Measurements from ENCODE around the gene IFI27L2. TPM values are rescaled to one million over a fixed set of nuclear protein-coding genes. Genes with fewer than 3 reads are reported as not detected.

IFI27L2 gene
- total and polyA plus RNA-seq, 2 experiments from 2014 or later, result 23.4 to 38.5 TPM

DNA sequence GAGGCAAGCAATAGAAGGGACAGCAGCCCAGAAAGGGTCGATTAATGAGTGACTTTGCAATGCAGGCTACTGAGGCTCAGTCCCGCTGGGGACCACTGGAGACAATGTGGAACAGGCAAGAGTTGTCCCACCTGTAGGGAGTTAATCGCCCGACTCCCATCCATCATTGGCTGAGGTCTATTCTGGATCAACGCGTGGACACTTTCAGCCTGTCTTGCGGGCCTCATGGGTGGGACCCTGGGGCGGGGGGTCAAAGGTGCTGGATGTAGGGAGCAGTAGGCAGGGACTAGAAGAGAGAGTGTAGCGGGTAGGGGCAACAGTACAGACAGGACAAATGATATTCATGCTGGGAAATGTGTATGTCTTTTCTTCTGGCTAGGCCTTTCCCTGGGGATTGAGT is 6.1 kb downstream of the IFI27L2 start (continued):
- TF ChIP-seq, protein P1, sequence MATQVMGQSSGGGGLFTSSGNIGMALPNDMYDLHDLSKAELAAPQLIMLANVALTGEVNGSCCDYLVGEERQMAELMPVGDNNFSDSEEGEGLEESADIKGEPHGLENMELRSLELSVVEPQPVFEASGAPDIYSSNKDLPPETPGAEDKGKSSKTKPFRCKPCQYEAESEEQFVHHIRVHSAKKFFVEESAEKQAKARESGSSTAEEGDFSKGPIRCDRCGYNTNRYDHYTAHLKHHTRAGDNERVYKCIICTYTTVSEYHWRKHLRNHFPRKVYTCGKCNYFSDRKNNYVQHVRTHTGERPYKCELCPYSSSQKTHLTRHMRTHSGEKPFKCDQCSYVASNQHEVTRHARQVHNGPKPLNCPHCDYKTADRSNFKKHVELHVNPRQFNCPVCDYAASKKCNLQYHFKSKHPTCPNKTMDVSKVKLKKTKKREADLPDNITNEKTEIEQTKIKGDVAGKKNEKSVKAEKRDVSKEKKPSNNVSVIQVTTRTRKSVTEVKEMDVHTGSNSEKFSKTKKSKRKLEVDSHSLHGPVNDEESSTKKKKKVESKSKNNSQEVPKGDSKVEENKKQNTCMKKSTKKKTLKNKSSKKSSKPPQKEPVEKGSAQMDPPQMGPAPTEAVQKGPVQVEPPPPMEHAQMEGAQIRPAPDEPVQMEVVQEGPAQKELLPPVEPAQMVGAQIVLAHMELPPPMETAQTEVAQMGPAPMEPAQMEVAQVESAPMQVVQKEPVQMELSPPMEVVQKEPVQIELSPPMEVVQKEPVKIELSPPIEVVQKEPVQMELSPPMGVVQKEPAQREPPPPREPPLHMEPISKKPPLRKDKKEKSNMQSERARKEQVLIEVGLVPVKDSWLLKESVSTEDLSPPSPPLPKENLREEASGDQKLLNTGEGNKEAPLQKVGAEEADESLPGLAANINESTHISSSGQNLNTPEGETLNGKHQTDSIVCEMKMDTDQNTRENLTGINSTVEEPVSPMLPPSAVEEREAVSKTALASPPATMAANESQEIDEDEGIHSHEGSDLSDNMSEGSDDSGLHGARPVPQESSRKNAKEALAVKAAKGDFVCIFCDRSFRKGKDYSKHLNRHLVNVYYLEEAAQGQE (IDR thresholded peaks at IDR 0.05; ENCODE audit: unreplicated experiment), result no peak
- TF ChIP-seq ZNF114 (CRISPR knock-in tag; IDR thresholded peaks at IDR 0.05), result no peak
- TF ChIP-seq ZNF331 (CRISPR knock-in tag; IDR thresholded peaks at IDR 0.05; ENCODE audit: low read depth), result no peak
- TF ChIP-seq EZH2phosphoT487 (IDR thresholded peaks at IDR 0.05; ENCODE audit: unreplicated experiment), result no peak
- no peak for TF ChIP-seq POLR2AphosphoS5 (IDR thresholded peaks at IDR 0.05; ENCODE audit: low read depth)
- no peak for TF ChIP-seq NANOG (IDR thresholded peaks at IDR 0.05; ENCODE audit: borderline replicate concordance)

DNA sequence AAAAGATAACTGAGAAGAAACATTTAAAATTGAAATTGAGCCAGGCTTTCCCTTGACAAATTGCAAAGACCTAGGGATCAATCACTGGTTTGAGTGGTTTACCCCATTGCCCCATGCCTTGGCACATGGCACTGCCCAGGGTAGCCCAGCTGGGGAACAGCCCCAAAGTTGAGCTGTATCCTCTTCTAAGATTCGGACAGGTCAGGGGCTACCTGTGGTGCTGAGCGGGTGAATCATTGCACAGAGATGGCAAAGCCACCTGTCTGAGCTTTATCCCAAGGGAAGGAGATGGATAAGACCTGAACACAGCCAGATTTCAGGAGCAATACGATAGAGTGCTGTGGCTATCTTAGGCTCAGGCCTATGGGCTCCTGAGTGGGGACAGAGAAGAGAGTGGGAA is 7.0 kb downstream of the IFI27L2 start:
- peaks cover 3% of the 10 kb centered on the region for H3K27me3 Mint-ChIP-seq (ENCODE audit: insufficient read depth, low read depth, poor library complexity)
- no peaks in the 10 kb centered on the region; the same call in 2 of the 3 replicates for H3K36me3 Mint-ChIP-seq (ENCODE audit: low read depth)
- no peaks in the 10 kb centered on the region for H3F3A ChIP-seq (replicated peaks; ENCODE audit: low read depth)
- no peaks in the 10 kb centered on the region for H3K27me3 ChIP-seq (ENCODE audit: insufficient read depth)
- H3K9me2 ChIP-seq (ENCODE audit: insufficient read depth), result peaks cover 4% of the 10 kb centered on the region; the same call in 1 of the 2 replicates
- no peak overlapping the region for H3K4me2 ChIP-seq
- no peaks in the 10 kb centered on the region for H4K20me1 ChIP-seq (replicated peaks; ENCODE audit: insufficient read depth)
- TF ChIP-seq STAT1 (IDR thresholded peaks at IDR 0.05; ENCODE audit: unreplicated experiment) (no peak), JUNB (IDR thresholded peaks at IDR 0.05; ENCODE audit: unreplicated experiment) (no peak)
- H3K4me3 Mint-ChIP-seq, result no peak overlapping the region
- H3K9me3 Mint-ChIP-seq, result peaks cover 17% of the 10 kb centered on the region; the same call in 2 of the 3 replicates
- no peak overlapping the region for H3K27ac Mint-ChIP-seq
- H3K4me1 ChIP-seq (ENCODE audit: insufficient read depth), result no peaks in the 10 kb centered on the region
- no peak overlapping the region for H3K27ac ChIP-seq (ENCODE audit: low read depth)
- no peaks in the 10 kb centered on the region for H3K4me1 Mint-ChIP-seq
- H3K4me3 ChIP-seq, result no peak overlapping the region
- H3K79me2 ChIP-seq (replicated peaks; ENCODE audit: insufficient read depth), result no peaks in the 10 kb centered on the region
- no peaks in the 10 kb centered on the region for H3K36me3 ChIP-seq (ENCODE audit: insufficient read depth)
- DNase-seq (ENCODE audit: low spot score) (no peak), ATAC-seq (no peak)
- H2AFZ ChIP-seq, result no peak overlapping the region

DNA sequence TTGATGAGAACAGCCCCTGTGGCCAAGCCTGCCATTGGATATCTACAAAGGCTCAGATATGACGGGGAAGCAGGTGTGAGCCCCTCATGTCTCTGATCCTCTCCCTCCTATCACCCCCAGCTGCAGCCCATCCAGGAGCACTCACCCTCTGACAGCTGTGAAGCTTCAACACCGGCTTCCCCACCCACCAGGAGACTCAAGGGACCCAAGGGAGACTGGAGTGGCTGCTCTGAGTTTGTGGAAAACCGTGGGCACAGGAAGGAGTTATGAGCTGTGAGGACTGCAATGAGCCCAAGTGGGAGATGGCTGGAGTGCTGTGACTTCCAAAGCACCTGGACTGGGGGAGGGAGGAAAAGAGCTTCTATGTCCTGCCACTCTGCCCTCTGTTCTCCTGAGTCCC is 7.9 kb downstream of the IFI27L2 start:
- Histone ChIP-seq H3K27ac (ENCODE audit: low read depth) (no peak overlapping the region), H4K20me1 (replicated peaks; ENCODE audit: insufficient read depth) (no peaks in the 10 kb centered on the region), H2AFZ (no peak overlapping the region), H3K79me2 (replicated peaks; ENCODE audit: insufficient read depth) (no peaks in the 10 kb centered on the region), H3K27me3 (ENCODE audit: insufficient read depth) (no peaks in the 10 kb centered on the region), H3K4me2 (no peak overlapping the region), H3K9me2 (ENCODE audit: insufficient read depth) (peaks cover 4% of the 10 kb centered on the region; the same call in 1 of the 2 replicates), H3K4me1 (ENCODE audit: insufficient read depth) (no peaks in the 10 kb centered on the region), H3F3A (replicated peaks; ENCODE audit: low read depth) (no peaks in the 10 kb centered on the region), H3K36me3 (ENCODE audit: insufficient read depth) (no peaks in the 10 kb centered on the region), H3K4me3 (no peak overlapping the region)
- no peaks in the 10 kb centered on the region; the same call in 2 of the 3 replicates for H3K36me3 Mint-ChIP-seq (ENCODE audit: low read depth)
- TF ChIP-seq, protein P2, sequence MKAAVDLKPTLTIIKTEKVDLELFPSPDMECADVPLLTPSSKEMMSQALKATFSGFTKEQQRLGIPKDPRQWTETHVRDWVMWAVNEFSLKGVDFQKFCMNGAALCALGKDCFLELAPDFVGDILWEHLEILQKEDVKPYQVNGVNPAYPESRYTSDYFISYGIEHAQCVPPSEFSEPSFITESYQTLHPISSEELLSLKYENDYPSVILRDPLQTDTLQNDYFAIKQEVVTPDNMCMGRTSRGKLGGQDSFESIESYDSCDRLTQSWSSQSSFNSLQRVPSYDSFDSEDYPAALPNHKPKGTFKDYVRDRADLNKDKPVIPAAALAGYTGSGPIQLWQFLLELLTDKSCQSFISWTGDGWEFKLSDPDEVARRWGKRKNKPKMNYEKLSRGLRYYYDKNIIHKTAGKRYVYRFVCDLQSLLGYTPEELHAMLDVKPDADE (IDR thresholded peaks at IDR 0.05), result no peak
- TF ChIP-seq JUNB (IDR thresholded peaks at IDR 0.05; ENCODE audit: unreplicated experiment), result no peak
- no peak for TF ChIP-seq ZNF114 (CRISPR knock-in tag; IDR thresholded peaks at IDR 0.05)
- H3K27me3 Mint-ChIP-seq (ENCODE audit: insufficient read depth, low read depth, poor library complexity), result peaks cover 3% of the 10 kb centered on the region
- DNase-seq (ENCODE audit: low spot score) (no peak), ATAC-seq (no peak)
- peaks cover 17% of the 10 kb centered on the region; the same call in 2 of the 3 replicates for H3K9me3 Mint-ChIP-seq
- no peaks in the 10 kb centered on the region for H3K4me1 Mint-ChIP-seq
- no peak overlapping the region for H3K27ac Mint-ChIP-seq
- H3K4me3 Mint-ChIP-seq, result no peak overlapping the region
